Heart left ventricle (tissue), 13 donors: ENCODE data around the gene UBR1.

ENCODE experiments used
- POLR2A ChIP-seq, 2 donors: fragments of 450-650 bp; IDR thresholded peaks; one replicate each; pipeline ENCODE4 v1.6.1; 2017; ENCODE audit warnings: antibody characterized with exemption in 2 of 2, mild to moderate bottlenecking in 2 of 2, moderate library complexity in 2 of 2
- TF ChIP-seq, protein P1 (sequence below), 12 donors: fragments of 200-600 bp; sonication (generic) in 4 of 12; IDR thresholded peaks; one replicate each; pipeline versions ENCODE4 v1.5.0 to v1.8.0; 2018 to 2022; ENCODE audit warnings: antibody characterized with exemption in 12 of 12, mild to moderate bottlenecking in 5 of 12
- donor health status: ischemic (EF 13 %, LVEDD 7.1; RV severe dilation, severe dysfunction).
- donor health status: DM: no; HTN: yes; CAD: no.
- donor health status: DM: no; HTN: no; CAD: no.
- donor health status: ischemic (EF 25% LVEDD 6.9; RV normal size, moderate dysfunction).
- donor health status: ischemic (EF 25% LVEDD 5.7; RV mildly dilated, moderate dysfunction).
- donor health status: ischemic (EF 35%, LVEDD 5.7; RV mildly dilated, moderate dysfunction).
- donor health status: nonischemic (EF 11% LVEDD 7.7; RV severe dilation, severe dysfunction).
- donor health status: DM: yes; HTN: yes; CAD: no.
- donor health status: PGD.
- donor health status: ischemic (EF 29% LVEDD 5.4; RV normal size, mild dysfunction).
- donor health status: nonischemic (EF 23%, LVEDD 6.1; RV moderate dilation, normal function).

DNA sequence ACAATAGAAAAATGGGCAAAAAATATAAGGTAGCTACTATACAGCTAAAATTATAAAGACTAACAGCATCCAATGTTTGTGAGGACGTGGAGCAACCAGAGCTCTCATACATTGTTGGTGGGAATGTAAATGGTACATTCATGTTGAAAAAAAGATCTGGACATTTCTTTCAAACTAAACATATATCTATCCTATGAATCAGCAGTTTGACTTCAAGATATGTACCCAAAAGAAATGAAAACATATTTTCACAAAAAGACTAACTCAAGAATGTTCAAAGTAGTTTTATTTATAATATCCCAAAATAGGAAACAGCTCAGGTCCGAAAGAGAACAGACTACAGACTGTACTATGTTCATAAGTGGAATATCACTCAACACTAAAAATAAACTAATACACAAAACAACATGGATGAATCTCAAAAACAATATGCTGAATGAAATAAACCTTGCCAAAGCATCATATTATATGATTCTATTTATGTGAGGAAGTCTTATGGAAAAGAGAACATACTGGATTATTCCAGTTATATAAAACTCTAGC lies 176.5 kb downstream of the UBR1 start:
- TF ChIP-seq, protein P1, sequence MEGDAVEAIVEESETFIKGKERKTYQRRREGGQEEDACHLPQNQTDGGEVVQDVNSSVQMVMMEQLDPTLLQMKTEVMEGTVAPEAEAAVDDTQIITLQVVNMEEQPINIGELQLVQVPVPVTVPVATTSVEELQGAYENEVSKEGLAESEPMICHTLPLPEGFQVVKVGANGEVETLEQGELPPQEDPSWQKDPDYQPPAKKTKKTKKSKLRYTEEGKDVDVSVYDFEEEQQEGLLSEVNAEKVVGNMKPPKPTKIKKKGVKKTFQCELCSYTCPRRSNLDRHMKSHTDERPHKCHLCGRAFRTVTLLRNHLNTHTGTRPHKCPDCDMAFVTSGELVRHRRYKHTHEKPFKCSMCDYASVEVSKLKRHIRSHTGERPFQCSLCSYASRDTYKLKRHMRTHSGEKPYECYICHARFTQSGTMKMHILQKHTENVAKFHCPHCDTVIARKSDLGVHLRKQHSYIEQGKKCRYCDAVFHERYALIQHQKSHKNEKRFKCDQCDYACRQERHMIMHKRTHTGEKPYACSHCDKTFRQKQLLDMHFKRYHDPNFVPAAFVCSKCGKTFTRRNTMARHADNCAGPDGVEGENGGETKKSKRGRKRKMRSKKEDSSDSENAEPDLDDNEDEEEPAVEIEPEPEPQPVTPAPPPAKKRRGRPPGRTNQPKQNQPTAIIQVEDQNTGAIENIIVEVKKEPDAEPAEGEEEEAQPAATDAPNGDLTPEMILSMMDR (IDR thresholded peaks at IDR 0.05): no peak
- TF ChIP-seq POLR2A (IDR thresholded peaks at IDR 0.05): no peak
